Upper lobe of right lung (tissue), 1 donor: ENCODE data around the gene SC5D. TPM values are rescaled to one million over a fixed set of nuclear protein-coding genes. Genes with fewer than 3 reads are reported as not detected.

Experiments
- ATAC-seq: fragments of 200-7000 bp; cut with Tn5 transposase; one replicate; pipeline ENCODE4 v1.9.1; 2020; ENCODE audit warnings: mild to moderate bottlenecking, moderate library complexity
- DNase-seq: peaks from one replicate; pipeline ENCODE4 v3.0.0-alpha.2; 2020
- H3K27ac ChIP-seq: fragments of 200-600 bp; one replicate; pipeline ENCODE4 v1.8.0; 2022
- H3K27me3 ChIP-seq: fragments of 200-600 bp; one replicate; pipeline ENCODE4 v1.8.0; 2022; ENCODE audit warnings: mild to moderate bottlenecking
- H3K36me3 ChIP-seq: fragments of 200-600 bp; one replicate; pipeline ENCODE4 v1.8.0; 2022
- H3K4me1 ChIP-seq: fragments of 200-600 bp; one replicate; pipeline ENCODE4 v1.8.0; 2022
- H3K4me3 ChIP-seq: fragments of 200-600 bp; one replicate; pipeline ENCODE4 v1.8.0; 2022; ENCODE audit warnings: mild to moderate bottlenecking
- H3K9me3 ChIP-seq: fragments of 200-600 bp; one replicate; pipeline ENCODE4 v1.8.0; 2022
- intact Hi-C: fragments of 100-400 bp; cut with DNase I; formaldehyde crosslinking; loops from one replicate; pipeline ENCODE4 v1.11.0; 2022
- total RNA-seq: library from RNA; stranded (reverse); fragmentation: NEBNext Ultra II Directional; extraction: Animal tissue kit (Norgen Biotek cat#: 25700); gene quantifications from one replicate; pipeline ENCODE4 v1.2.1, GENCODE V29; 2021
- TF ChIP-seq, protein P1 (sequence below): fragments of 200-600 bp; IDR thresholded peaks from one replicate; pipeline ENCODE4 v1.8.0; 2022; ENCODE audit warnings: antibody characterized with exemption
- donor health status: DM: no; HTN: yes; CAD: no; lungs with severe emphysema.

SC5D gene
- total RNA-seq, 1 donor from 2014 or later = 64.8 TPM

DNA sequence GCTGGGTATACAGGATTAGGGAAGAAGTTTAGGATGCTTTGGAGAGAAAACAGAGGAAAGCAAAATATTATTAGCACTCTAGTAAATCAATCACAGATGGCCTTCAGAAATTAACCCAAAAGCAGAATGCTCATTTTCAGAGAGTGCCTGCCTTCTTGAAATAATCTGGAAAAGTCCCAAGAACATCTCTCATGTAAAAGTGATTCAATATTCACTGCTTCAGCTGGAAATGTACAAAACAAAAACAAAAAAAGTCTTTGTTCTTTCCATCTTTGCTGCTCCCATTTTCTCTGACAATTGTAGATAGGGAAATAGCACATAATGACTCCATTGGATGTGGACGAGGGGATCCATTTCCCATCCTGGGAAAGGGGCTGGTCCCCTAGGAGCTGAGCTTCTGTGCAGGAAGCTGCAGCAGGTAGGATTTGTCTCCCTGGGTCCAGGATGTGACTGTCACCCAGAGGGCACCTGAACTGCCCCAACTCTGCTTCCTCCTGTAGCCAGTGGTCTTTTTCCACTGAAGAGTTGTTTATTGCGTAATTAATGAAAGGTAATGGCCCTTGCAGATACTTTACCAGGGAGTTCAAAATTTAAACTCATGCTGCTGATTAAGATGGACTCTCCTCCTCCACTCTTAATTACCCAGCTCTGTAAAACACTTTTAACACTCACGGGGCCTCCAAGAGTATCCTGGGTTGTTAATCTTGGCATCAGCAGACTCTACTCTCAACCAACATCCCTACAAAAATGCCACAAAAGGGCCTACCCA lies 57.9 kb downstream of the SC5D start:
- intact Hi-C loops = no loop called here
- no peak overlapping the region for H3K4me3 ChIP-seq
- no peak overlapping the region for H3K27ac ChIP-seq
- H3K4me1 ChIP-seq = peaks cover 6% of the 10 kb centered on the region
- no peaks in the 10 kb centered on the region for H3K36me3 ChIP-seq
- DNase-seq (no peak), ATAC-seq (no peak)
- H3K9me3 ChIP-seq = no peaks in the 10 kb centered on the region
- TF ChIP-seq, protein P1, sequence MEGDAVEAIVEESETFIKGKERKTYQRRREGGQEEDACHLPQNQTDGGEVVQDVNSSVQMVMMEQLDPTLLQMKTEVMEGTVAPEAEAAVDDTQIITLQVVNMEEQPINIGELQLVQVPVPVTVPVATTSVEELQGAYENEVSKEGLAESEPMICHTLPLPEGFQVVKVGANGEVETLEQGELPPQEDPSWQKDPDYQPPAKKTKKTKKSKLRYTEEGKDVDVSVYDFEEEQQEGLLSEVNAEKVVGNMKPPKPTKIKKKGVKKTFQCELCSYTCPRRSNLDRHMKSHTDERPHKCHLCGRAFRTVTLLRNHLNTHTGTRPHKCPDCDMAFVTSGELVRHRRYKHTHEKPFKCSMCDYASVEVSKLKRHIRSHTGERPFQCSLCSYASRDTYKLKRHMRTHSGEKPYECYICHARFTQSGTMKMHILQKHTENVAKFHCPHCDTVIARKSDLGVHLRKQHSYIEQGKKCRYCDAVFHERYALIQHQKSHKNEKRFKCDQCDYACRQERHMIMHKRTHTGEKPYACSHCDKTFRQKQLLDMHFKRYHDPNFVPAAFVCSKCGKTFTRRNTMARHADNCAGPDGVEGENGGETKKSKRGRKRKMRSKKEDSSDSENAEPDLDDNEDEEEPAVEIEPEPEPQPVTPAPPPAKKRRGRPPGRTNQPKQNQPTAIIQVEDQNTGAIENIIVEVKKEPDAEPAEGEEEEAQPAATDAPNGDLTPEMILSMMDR = no peak
- peaks cover 5% of the 10 kb centered on the region for H3K27me3 ChIP-seq

DNA sequence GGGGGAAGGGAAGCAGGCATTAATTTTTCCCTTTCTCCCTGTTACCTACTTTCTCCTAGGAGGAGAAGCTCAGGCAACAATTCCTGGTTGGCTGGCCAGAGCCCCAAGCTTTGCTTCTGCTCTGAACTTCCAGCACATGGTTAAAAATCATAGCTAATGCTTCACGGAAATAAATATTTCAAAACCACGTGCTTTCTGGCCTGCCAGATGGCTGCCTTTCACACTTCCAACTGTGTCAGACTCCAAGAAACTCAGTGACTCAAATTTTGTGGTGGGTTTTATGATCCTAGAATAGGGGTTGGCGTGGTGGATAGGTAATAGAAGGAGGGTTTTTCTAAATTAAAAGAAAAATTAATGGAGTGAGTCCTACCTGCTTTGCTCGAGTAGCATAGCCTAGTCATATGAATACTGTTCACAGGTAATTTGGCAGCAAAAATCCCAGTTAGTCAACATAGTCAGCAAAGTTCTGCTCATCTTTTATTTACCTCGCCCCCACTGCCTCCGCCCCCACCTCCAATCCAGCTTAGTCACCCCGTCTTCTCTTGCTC lies 58.6 kb downstream of the SC5D start:
- Histone ChIP-seq H3K4me3 (no peak overlapping the region), H3K27ac (no peak overlapping the region), H3K36me3 (no peaks in the 10 kb centered on the region), H3K27me3 (peaks cover 5% of the 10 kb centered on the region), H3K4me1 (peaks cover 6% of the 10 kb centered on the region), H3K9me3 (no peaks in the 10 kb centered on the region)
- DNase-seq (no peak), ATAC-seq (no peak)
- intact Hi-C loops = no loop called here
- TF ChIP-seq, protein P1 = no peak

DNA sequence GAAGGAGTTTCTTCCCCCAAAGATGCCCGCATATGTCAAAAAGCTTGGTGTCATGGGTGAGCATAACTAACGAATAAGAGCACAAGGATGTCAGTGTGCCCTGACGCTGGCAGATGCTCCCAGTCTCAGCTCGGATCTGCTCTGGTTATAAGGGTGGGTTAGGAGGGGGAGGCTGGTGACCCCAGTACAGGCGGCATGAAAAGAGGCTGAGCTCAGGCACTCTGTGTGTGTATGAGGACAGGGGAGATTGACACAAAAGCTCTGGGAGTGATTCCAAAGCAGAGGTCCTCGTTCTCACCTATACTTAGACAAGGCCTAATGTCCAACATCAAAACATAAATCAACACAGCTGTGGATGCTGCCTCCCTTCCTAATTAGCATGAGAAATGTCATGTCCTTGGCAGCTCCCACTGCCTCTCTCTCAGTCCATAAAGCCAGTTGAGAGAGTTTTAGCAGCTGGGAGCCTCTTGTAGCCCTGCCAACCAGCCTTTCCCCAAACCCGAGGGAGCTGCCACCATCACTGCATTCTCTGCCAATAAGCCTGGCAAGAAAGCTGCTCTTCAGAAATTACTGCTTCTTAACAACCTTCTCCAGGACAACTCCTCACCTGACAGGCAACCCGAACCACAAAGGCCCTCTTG lies 59.8 kb downstream of the SC5D start:
- Histone ChIP-seq H3K4me1 (peaks cover 6% of the 10 kb centered on the region), H3K9me3 (no peaks in the 10 kb centered on the region), H3K4me3 (no peak overlapping the region), H3K27me3 (peaks cover 5% of the 10 kb centered on the region), H3K27ac (no peak overlapping the region), H3K36me3 (no peaks in the 10 kb centered on the region)
- intact Hi-C loops = no loop called here
- DNase-seq (no peak), ATAC-seq (no peak)
- TF ChIP-seq, protein P1 = no peak

DNA sequence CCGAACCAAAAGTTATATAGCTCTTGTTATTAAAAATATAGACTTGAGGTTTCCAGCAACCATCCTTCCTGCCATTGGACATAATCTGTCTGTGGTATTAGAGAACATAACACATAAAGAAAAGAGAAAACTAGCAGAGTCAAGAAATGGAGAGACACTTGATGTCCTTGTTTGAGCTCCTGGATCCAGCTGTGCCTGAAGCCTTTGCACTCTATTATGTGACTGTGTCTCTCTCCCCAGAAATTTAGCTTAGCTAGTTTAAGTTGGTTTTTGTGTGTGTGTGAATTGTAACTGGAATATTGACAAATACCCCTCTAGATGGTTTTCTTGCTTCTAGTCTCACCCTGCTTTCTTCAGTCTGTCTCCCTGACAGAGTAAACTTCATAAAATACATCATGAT lies 61.6 kb downstream of the SC5D start:
- DNase-seq (no peak), ATAC-seq (no peak)
- Histone ChIP-seq H3K27me3 (no peaks in the 10 kb centered on the region), H3K9me3 (no peaks in the 10 kb centered on the region), H3K4me3 (no peak overlapping the region), H3K4me1 (peaks cover 6% of the 10 kb centered on the region), H3K27ac (no peak overlapping the region), H3K36me3 (no peaks in the 10 kb centered on the region)
- TF ChIP-seq, protein P1 = no peak
- intact Hi-C loops = no loop called here

DNA sequence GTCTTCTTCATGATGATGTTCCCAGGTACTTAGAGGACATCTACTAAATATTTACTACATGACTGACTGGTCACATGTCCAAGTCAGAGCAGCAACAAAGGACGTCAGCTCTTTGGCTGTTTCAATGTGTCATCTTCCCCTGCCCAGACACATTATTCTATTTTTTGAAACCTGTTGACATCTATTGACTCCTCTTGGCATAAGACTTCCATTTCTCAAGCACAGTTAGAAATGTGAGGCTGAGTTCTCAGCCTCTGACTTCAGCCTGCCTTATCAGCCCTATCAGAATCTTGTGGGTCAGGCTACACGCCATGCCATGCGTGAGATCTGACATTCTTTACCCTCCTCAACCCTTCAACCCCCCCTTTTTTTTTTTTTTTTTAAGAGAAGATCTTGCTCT lies 63.8 kb downstream of the SC5D start:
- Histone ChIP-seq H3K9me3 (no peaks in the 10 kb centered on the region), H3K4me1 (no peaks in the 10 kb centered on the region), H3K36me3 (no peaks in the 10 kb centered on the region), H3K27me3 (no peaks in the 10 kb centered on the region), H3K27ac (no peak overlapping the region), H3K4me3 (no peak overlapping the region)
- TF ChIP-seq, protein P1 = no peak
- ATAC-seq (no peak), DNase-seq (no peak)
- intact Hi-C loops = no loop called here

Other genes starting within 250 kb of the SC5D start
- gene TECTA, start 191.5 kb upstream of the SC5D start, total RNA-seq = 0.87 TPM
- gene SORL1, start 159.5 kb downstream of the SC5D start, total RNA-seq = 48.3 TPM